Hepatocyte (in vitro differentiated cells): ENCODE data around the gene CEP164. TPM values are rescaled to one million over a fixed set of nuclear protein-coding genes. Genes with fewer than 3 reads are reported as not detected.

ENCODE experiments used
- DNase-seq: peaks from one replicate; pipeline ENCODE4 v3.0.0-alpha.2; 2016; ENCODE audit warnings: low spot score
- H2AFZ ChIP-seq: fragments of 200-600 bp; sonication (generic); 2 replicates; pipeline ENCODE4 v1.6.0; 2016; ENCODE audit warnings: antibody characterized with exemption, mild to moderate bottlenecking
- H3K27ac ChIP-seq: fragments of 200-600 bp; sonication (generic); 2 replicates; pipeline ENCODE4 v1.5.1; 2016; ENCODE audit warnings: mild to moderate bottlenecking
- H3K27me3 ChIP-seq: fragments of 200-600 bp; sonication (generic); 2 replicates; pipeline ENCODE4 v1.6.1; 2016
- H3K36me3 ChIP-seq: fragments of 200-600 bp; sonication (generic); replicated peaks from 2 replicates; pipeline ENCODE4 v1.5.1; 2016; ENCODE audit warnings: low read depth; ENCODE audit not compliant: insufficient read depth
- H3K4me1 ChIP-seq: fragments of 200-600 bp; sonication (generic); 2 replicates; pipeline ENCODE4 v1.5.1; 2016; ENCODE audit warnings: mild to moderate bottlenecking, moderate library complexity; ENCODE audit not compliant: insufficient read depth
- H3K4me2 ChIP-seq: fragments of 200-600 bp; sonication (generic); 2 replicates; pipeline ENCODE4 v1.6.0; 2016
- H3K4me3 ChIP-seq: fragments of 200-600 bp; sonication (generic); 2 replicates; pipeline ENCODE4 v1.5.1; 2016; ENCODE audit warnings: mild to moderate bottlenecking
- H3K79me2 ChIP-seq: fragments of 200-600 bp; sonication (generic); 2 replicates; pipeline ENCODE4 v1.6.0; 2017; ENCODE audit warnings: mild to moderate bottlenecking
- H3K9me2 ChIP-seq: fragments of 200-600 bp; sonication (generic); replicated peaks from 2 replicates; pipeline ENCODE4 v1.6.0; 2017; ENCODE audit warnings: mild to moderate bottlenecking; ENCODE audit not compliant: insufficient read depth
- H3K9me3 ChIP-seq: fragments of 200-600 bp; sonication (generic); 2 replicates; pipeline ENCODE4 v1.5.1; 2016; ENCODE audit warnings: low read depth, mild to moderate bottlenecking
- H4K20me1 ChIP-seq: fragments of 200-600 bp; sonication (generic); 2 replicates; pipeline ENCODE4 v1.6.0; 2016; ENCODE audit warnings: mild to moderate bottlenecking; ENCODE audit not compliant: insufficient read depth, poor library complexity, severe bottlenecking
- CTCF ChIP-seq: fragments of 200-600 bp; sonication (generic); IDR thresholded peaks from 2 replicates; pipeline ENCODE4 v1.5.1; 2016; ENCODE audit warnings: antibody characterized with exemption, mild to moderate bottlenecking; ENCODE audit not compliant: poor library complexity
- EZH2 ChIP-seq: fragments of 200-600 bp; sonication (generic); IDR thresholded peaks from 2 replicates; pipeline ENCODE4 v1.6.1; 2016; ENCODE audit warnings: antibody characterized with exemption, mild to moderate bottlenecking, borderline replicate concordance
- EZH2phosphoT487 ChIP-seq: fragments of 200-600 bp; sonication (generic); IDR thresholded peaks from one replicate; pipeline ENCODE4 v1.6.1; 2018; ENCODE audit warnings: antibody characterized with exemption, mild to moderate bottlenecking, low read depth, moderate library complexity; ENCODE audit not compliant: unreplicated experiment, severe bottlenecking
- WGBS: methylation state at CpG from one replicate; pipeline ENCODE4 v1.1.6; 2016; ENCODE audit warnings: low lambda C conversion rate; ENCODE audit errors: missing lambda C conversion rate; 5-methylcytosine and 5-hydroxymethylcytosine counted together
- polyA plus RNA-seq: library from polyadenylated mRNA; unstranded; fragments of >200 nt; fragmentation: Nextera tagmentation; extraction: Ambion mirVana; gene quantifications from 2 replicates; pipeline ENCODE4 v1.2.1, GENCODE V29; 2016
- total RNA-seq: library from RNA; depleted of rRNA; stranded (reverse); fragments of >200 nt; gene quantifications from 2 replicates; pipeline ENCODE4 v1.2.3, GENCODE V29; 2014

The CEP164 gene
- total and polyA plus RNA-seq, 2 experiments from 2014 or later, result 18.3 to 19.9 TPM

DNA sequence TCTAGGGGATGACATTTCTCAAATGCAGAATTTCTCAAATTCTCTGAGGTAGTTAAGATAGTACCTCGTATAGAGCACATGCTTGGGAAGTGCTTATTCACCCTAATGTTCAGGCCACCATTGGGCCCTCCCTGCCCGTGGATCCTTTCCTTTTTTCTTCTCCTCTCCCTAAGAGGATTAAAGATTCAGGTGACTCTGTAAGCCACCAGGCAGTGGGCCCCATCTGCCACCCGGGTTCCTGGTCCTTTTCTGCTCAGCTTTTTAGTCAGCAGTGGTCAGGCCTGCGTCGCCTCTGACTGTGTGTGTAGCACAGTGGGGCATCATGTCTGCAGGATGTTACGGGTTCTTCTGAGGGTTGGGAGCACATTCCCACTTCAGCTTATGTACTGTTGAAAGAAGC lies 7.2 kb downstream of the CEP164 start:
- no peaks in the 10 kb centered on the region for H4K20me1 ChIP-seq
- H3K36me3 ChIP-seq, result no peaks in the 10 kb centered on the region
- H3K27me3 ChIP-seq, result no peaks in the 10 kb centered on the region
- WGBS, result 80% methylated on average over 6 of the region's 6 CpGs
- TF ChIP-seq EZH2 (no peak), EZH2phosphoT487 (no peak), CTCF (no peak)
- DNase-seq, result no peak
- no peaks in the 10 kb centered on the region for H3K9me2 ChIP-seq
- H3K4me2 ChIP-seq, result no peak overlapping the region
- H3K4me3 ChIP-seq, result no peak overlapping the region
- no peaks in the 10 kb centered on the region for H3K4me1 ChIP-seq
- H2AFZ ChIP-seq, result no peak overlapping the region
- no peaks in the 10 kb centered on the region for H3K9me3 ChIP-seq
- H3K79me2 ChIP-seq, result peaks cover 13% of the 10 kb centered on the region
- H3K27ac ChIP-seq, result no peak overlapping the region

DNA sequence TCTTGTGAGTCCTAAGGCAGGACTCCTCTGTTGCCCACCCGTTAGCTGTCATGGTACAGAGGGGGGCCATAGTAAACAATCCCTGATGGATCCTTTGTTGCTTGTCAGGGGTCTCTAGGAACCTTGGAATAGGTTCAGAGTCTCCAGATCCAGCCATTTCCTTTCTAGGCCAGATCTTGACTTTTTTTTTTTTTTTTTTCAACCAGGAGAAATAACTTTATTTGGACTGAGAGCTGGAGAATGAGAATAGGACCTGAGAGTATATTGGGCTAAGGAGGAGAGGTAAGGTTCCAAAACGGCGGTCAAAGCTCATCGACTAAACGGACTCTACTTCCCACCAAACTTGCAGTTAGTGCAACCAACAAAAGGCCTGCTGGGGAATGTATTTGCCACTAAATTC lies 7.7 kb downstream of the CEP164 start:
- no peaks in the 10 kb centered on the region for H3K9me3 ChIP-seq
- TF ChIP-seq EZH2phosphoT487 (no peak), EZH2 (no peak), CTCF (no peak)
- H3K36me3 ChIP-seq, result no peaks in the 10 kb centered on the region
- H3K4me2 ChIP-seq, result no peak overlapping the region
- H4K20me1 ChIP-seq, result no peaks in the 10 kb centered on the region
- H3K9me2 ChIP-seq, result no peaks in the 10 kb centered on the region
- 98% methylated on average over 5 of the region's 5 CpGs for WGBS
- no peak overlapping the region for H3K4me3 ChIP-seq
- no peaks in the 10 kb centered on the region for H3K27me3 ChIP-seq
- no peaks in the 10 kb centered on the region for H3K4me1 ChIP-seq
- DNase-seq, result no peak
- peaks cover 8% of the 10 kb centered on the region for H3K79me2 ChIP-seq
- H3K27ac ChIP-seq, result no peak overlapping the region
- no peak overlapping the region for H2AFZ ChIP-seq

DNA sequence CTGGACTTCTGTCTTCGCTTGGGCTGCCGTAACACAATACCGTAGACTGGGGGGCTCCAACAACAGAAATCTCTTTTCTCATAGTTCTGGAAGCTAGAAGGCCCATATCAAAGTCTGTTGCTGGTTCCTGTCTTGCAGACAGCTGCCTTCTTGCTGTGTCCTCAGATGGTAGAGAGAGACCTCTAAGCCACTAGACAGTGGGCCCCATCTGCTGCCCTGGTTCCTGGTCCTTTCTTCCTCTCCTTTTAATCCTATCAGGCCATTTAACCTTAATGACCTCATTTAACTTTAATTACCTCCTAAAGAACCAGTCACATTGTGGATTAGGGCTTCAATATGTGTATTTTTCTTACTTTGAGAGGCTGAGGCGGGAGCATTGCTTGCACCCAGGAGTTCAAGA lies 9.4 kb downstream of the CEP164 start:
- Histone ChIP-seq H3K27ac (no peak overlapping the region), H3K4me3 (no peak overlapping the region), H3K27me3 (no peaks in the 10 kb centered on the region), H3K4me1 (no peaks in the 10 kb centered on the region), H3K79me2 (no peaks in the 10 kb centered on the region), H4K20me1 (no peaks in the 10 kb centered on the region), H3K36me3 (no peaks in the 10 kb centered on the region), H3K9me3 (no peaks in the 10 kb centered on the region), H3K4me2 (no peak overlapping the region), H2AFZ (no peak overlapping the region), H3K9me2 (no peaks in the 10 kb centered on the region)
- 97% methylated on average over 4 of the region's 4 CpGs for WGBS
- no peak for DNase-seq
- TF ChIP-seq CTCF, result no peak
- no peak for TF ChIP-seq EZH2
- TF ChIP-seq EZH2phosphoT487, result no peak

- H3K27me3 ChIP-seq, result no peaks in the 10 kb centered on the region
- H3K4me2 ChIP-seq, result no peak overlapping the region
- no peaks in the 10 kb centered on the region for H4K20me1 ChIP-seq
- DNase-seq, result no peak
- no peaks in the 10 kb centered on the region for H3K4me1 ChIP-seq
- WGBS, result 88% methylated on average over 2 of the region's 2 CpGs
- no peak for TF ChIP-seq EZH2phosphoT487
- no peak for TF ChIP-seq CTCF
- TF ChIP-seq EZH2, result no peak
- H3K4me3 ChIP-seq, result no peak overlapping the region
- H3K36me3 ChIP-seq, result no peaks in the 10 kb centered on the region
- no peaks in the 10 kb centered on the region for H3K79me2 ChIP-seq
- H2AFZ ChIP-seq, result no peak overlapping the region
- no peaks in the 10 kb centered on the region for H3K9me3 ChIP-seq
- no peaks in the 10 kb centered on the region for H3K9me2 ChIP-seq
- H3K27ac ChIP-seq, result no peak overlapping the region
These were observed 17.4 kb downstream of the CEP164 start for GRCh38 chr11:117345039-117345438.
